HepG2 (cell line): ENCODE measurements around the gene CREG2.

Source experiments
- ARID5B ChIP-seq: IDR thresholded peaks from 2 replicates; pipeline ENCODE4 v1.4.0; 2020; ENCODE audit warnings: mild to moderate bottlenecking, missing genetic modification reagents
- CTCF ChIP-seq: sonication (generic); formaldehyde crosslinking; IDR thresholded peaks from 2 replicates; pipeline ENCODE4 v1.5.0; 2020; ENCODE audit warnings: mild to moderate bottlenecking, missing genetic modification reagents, moderate library complexity
- EP300 ChIP-seq, 3 experiments: sonication (generic) in 1 of 3; formaldehyde crosslinking in 1 of 3; IDR thresholded peaks; 2 replicates each; pipeline versions ENCODE4 v1.5.1 to v1.6.1; 2011 to 2020; ENCODE audit warnings: low read depth in 2 of 3, low read length in 2 of 3, borderline replicate concordance in 1 of 3, improper control_type of control experiment in 1 of 3, mild to moderate bottlenecking in 1 of 3, missing genetic modification reagents in 1 of 3, moderate library complexity in 1 of 3
- GMEB2 ChIP-seq: IDR thresholded peaks from 2 replicates; pipeline ENCODE4 v1.6.1; 2016; ENCODE audit warnings: missing biosample characterization, missing genetic modification reagents, low read depth
- IKZF1 ChIP-seq: fragments of 450-650 bp; IDR thresholded peaks from 2 replicates; pipeline ENCODE4 v1.7.1; 2016
- KAT7 ChIP-seq: IDR thresholded peaks from 2 replicates; pipeline ENCODE4 v1.6.1; 2018; ENCODE audit warnings: borderline replicate concordance, missing compliant biosample characterization
- MIER3 ChIP-seq: IDR thresholded peaks from 2 replicates; pipeline ENCODE4 v1.6.1; 2016; ENCODE audit warnings: missing compliant biosample characterization, borderline replicate concordance
- POLR2A ChIP-seq, 2 experiments: IDR thresholded peaks; 2 replicates each; pipeline ENCODE4 v1.6.1; 2011; ENCODE audit warnings: low read depth in 2 of 2, low read length in 2 of 2, mild to moderate bottlenecking in 1 of 2, moderate library complexity in 1 of 2; ENCODE audit not compliant: insufficient read depth in 1 of 2
- SRSF1 ChIP-seq: fragments of 200-400 bp; formaldehyde crosslinking; optimal IDR thresholded peaks from 2 replicates; pipeline ENCODE3; 2017; ENCODE audit warnings: mild to moderate bottlenecking, low read depth, low read length, moderate library complexity
- TCF7 ChIP-seq: sonication (generic); IDR thresholded peaks from 2 replicates; pipeline ENCODE4 v1.6.1; 2016; ENCODE audit warnings: antibody characterized with exemption, low read depth
- ZNF292 ChIP-seq: sonication (generic); formaldehyde crosslinking; IDR thresholded peaks from 2 replicates; pipeline ENCODE4 v1.8.1; 2022; ENCODE audit warnings: mild to moderate bottlenecking, low read depth, missing genetic modification reagents, borderline replicate concordance
- ZNF704 ChIP-seq: sonication (generic); formaldehyde crosslinking; IDR thresholded peaks from 2 replicates; pipeline ENCODE4 v1.8.1; 2023; ENCODE audit warnings: mild to moderate bottlenecking, inconsistent platforms, moderate library complexity, missing genetic modification reagents, borderline replicate concordance
- TF ChIP-seq, protein P1 (sequence below): sonication (generic); formaldehyde crosslinking; IDR thresholded peaks from 2 replicates; pipeline ENCODE4 v1.5.1; 2020; ENCODE audit warnings: missing genetic modification reagents, mild to moderate bottlenecking, borderline replicate concordance

- TF ChIP-seq KAT7 (CRISPR knock-in tag) (no peak), CTCF (CRISPR knock-in tag) (no peak), TCF7 (no peak), MIER3 (CRISPR knock-in tag) (no peak), EP300 (IDR thresholded peaks at IDR 0.05; ENCODE audit: low read depth in 2 of 2, low read length in 2 of 2) (no peak), EP300 (CRISPR knock-in tag; IDR thresholded peaks at IDR 0.05; ENCODE audit: borderline replicate concordance) (no peak), ZNF704 (CRISPR knock-in tag) (no peak), IKZF1 (no peak), GMEB2 (no peak), ZNF292 (no peak), ARID5B (CRISPR knock-in tag) (no peak), SRSF1 (no peak), POLR2A (IDR thresholded peaks at IDR 0.05; ENCODE audit: insufficient read depth in 1 of 2, low read depth in 2 of 2, low read length in 2 of 2) (no peak)
- TF ChIP-seq, protein P1, sequence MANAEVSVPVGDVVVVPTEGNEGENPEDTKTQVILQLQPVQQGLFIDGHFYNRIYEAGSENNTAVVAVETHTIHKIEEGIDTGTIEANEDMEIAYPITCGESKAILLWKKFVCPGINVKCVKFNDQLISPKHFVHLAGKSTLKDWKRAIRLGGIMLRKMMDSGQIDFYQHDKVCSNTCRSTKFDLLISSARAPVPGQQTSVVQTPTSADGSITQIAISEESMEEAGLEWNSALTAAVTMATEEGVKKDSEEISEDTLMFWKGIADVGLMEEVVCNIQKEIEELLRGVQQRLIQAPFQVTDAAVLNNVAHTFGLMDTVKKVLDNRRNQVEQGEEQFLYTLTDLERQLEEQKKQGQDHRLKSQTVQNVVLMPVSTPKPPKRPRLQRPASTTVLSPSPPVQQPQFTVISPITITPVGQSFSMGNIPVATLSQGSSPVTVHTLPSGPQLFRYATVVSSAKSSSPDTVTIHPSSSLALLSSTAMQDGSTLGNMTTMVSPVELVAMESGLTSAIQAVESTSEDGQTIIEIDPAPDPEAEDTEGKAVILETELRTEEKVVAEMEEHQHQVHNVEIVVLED (CRISPR knock-in tag), result no peak
Observed at GRCh38 chr2:101429453-101429852, 42.1 kb upstream of the CREG2 start.
